HG02981 (cell line): Measurements from ENCODE around the gene PRKD1.
"Not testable (repeated sequence)": the region's sequence is repeated elsewhere in the genome, so short reads cannot be mapped to it uniquely, and the experiment has no call there.

Source experiments
- ATAC-seq: cut with Tn5 transposase; IDR thresholded peaks from one replicate; pipeline ENCODE4 v1.9.1; 2021; ENCODE audit warnings: mild to moderate bottlenecking, moderate library complexity; ENCODE audit not compliant: unreplicated experiment

The PRKD1 gene

DNA sequence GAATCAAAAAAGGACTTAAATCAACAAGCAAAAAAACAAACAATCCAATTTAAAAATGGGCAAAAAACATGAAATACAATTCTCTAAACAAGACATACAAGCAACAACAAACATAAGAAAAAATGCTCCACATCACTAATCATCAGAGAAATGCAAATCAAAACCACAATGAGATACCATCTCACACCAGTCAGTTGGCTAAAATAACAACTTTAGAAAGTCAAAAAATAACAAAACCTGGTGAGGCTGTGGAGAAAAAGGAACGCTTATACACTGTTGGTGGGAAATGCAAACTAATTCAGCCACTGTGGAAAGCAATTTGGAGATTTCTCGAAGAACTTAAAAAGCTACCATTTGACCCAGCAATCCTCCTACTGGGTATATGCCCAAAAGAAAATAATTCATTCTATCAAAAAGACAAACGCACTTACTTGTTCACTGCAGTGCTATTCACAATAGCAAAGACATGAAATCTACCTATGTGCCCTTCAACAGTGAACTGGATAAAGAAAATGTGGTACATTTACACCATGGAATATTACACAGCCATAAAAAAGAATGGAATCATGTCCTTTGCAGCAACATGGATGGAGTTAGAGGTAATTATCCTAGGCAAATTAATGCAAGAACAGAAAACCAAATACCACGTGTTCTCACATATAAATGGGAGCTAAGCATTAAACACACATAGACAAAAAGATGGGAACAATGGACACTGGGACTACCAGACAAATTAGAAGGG is 26.9 kb downstream of the PRKD1 start:
- ATAC-seq = no peak

DNA sequence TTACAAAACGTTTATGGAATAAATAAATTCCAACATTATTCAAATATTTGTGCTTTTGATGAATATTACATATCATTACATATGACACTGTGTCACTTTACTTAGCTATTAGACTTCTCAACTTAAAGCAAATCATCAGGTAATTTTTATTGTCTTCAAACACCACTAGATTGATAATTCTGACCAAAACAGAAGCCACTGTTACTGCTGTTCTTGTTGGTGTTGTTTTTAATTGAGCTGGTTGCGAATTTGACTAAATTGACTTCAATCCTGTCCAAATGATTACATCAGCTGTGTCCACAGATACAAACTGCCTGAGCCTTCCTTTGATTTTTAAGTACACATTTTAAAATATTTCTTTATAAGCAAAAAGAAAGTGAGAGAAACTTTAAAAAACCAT is 29.2 kb downstream of the PRKD1 start:
- ATAC-seq = no peak

DNA sequence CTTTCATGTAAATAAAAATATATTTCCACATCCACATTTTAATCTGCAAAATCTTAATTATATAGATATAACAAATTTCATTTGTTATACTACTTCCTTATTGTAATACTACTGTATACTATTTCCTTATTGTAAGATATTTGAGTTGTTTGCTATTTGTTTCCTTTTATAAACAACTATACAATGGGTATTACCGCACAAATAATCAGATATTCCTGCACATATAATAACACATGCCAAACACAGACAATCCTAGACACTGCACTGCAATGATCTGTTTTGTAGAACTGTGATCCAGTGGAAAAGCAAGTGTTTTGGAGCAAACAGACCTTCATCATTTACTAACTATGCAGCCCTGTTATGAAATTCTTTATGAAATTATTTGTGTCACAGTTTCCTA is 30.5 kb downstream of the PRKD1 start:
- no peak for ATAC-seq

DNA sequence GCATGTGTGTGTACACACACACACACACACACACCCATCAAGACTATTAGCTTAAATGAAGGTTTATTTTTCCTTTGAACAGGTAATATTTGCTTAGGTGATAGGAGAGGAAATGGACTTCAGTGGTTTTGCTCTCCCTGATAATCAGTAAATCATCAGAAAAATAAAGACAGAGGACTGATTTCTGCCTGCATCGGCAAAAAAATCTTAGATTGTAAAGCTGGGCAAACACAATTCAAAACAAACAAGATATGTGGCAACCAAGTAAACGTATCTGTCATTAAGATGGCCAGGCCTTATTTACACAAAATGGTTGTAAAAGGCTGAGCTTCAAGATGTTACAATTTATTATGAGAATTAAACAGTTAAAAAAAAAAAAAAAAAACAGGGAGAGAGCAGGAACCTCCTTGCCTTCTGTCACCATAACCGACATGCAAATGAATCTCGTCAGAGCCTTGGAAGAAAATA is 31.3 kb downstream of the PRKD1 start:
- ATAC-seq = no peak

DNA sequence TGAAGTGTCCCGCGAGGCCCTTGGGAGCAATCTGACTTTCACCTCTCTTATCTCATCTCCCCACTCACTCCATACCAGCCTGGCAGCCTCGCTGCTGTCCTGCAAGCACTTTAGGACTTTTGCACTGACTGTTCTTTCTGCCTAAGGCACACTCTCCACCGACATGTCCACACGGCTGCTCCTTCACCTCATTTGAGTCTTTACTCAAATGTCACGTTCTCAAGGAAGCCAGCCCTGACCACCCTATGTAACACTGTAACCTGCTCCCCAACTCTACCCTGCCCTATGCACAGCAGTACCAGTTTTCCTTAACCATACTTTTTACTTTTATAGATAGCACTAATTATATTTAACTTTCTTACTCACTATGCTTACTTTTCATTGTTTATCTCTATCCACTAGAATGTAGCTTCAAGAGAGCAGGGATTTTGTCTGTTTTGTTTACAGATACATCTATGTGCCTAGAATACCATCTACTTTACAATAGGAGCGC is 32.0 kb downstream of the PRKD1 start:
- ATAC-seq = no peak

DNA sequence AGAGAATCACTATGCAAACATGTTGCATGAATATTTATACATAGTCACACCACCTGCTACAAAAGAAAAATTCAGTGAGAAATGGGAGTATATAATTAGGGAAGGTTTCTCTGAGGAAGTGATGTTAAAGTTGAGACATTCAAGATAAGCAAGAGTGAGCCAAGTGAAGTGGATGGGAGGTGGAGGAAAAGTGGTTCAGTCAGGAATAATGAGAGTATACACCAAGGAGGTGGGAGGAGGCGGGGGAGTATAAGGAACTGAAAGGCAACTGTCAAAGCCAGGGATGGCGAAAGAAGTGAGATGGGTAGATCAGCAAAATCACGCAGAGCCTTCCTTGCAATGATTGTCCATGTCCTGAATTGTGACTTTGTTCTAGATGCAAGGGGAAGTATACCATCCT is 33.7 kb downstream of the PRKD1 start:
- ATAC-seq = no peak

DNA sequence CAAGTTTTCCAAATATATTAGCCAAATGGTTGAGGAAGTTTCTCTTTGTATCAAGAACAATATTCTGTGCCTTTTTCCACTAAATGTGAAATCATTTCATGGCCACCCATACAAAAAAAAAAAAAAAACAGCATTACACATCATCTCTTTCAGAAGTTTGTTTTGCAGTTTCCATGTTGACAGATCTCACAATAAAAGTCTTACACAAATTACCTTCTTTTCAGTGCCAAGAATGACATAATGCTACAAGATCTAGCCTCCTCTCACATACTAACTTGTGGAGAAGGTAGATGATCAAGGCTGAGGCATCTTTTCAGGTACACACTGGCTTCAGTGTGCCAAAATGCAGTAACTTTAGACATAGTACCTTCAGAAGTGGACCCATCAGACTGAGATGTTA is 35.3 kb downstream of the PRKD1 start:
- ATAC-seq = no peak

DNA sequence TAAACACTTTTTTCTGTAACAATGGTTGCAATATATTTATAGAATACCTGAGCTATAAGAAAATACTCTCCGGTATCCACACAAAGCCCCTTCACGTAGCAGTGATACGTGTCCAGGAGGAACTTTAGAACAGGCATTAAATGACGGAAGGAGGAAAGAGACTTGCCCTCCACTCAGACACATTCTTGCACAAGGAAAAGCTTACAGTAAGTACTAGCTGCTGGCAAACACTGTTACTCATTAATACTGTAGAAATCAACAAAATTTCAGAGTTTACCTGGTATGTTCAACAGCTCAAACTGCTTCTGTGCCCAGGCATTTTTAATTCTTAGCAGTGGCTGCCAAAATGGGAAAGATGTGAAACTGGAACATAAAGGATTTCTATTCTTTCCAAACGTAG is 41.7 kb downstream of the PRKD1 start:
- ATAC-seq = no peak

DNA sequence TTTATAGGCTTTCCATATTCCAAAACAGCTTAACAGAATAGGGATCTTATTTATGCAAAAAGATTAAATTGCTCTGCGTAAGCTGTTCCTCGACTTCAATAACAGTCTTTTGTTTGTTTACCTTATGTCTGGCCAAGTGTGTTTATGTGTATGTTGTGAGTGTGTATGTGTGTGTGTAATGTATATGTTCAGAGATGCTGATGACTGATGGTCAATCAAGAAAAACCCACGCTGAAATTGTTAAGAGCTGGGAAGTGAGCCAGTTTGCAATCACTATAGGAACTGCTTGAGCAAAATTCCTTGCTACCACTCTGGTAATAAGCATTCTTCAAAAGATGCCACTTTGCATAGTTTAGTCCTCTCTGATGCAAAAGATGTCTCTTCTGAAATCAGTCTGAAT is 59.6 kb downstream of the PRKD1 start:
- no peak for ATAC-seq

DNA sequence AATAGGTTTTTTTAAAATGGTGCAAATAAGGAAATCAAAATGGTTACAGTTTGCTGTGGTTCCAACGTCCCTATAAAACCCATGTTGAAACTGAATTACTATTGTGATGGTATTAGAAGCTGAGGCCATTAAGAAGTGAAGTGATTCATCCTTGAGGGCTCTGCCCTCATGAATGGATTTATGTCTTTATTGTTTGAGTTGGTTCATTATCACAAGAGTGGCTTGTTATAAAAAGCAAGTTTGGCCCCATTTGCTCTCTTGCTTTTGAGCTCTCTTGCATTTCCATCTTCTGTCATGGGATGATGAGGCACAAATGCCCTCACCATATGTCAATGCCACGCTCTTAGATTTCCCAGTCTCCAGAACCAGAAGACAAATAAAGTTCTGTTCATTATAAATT is 62.3 kb downstream of the PRKD1 start:
- ATAC-seq = no peak

DNA sequence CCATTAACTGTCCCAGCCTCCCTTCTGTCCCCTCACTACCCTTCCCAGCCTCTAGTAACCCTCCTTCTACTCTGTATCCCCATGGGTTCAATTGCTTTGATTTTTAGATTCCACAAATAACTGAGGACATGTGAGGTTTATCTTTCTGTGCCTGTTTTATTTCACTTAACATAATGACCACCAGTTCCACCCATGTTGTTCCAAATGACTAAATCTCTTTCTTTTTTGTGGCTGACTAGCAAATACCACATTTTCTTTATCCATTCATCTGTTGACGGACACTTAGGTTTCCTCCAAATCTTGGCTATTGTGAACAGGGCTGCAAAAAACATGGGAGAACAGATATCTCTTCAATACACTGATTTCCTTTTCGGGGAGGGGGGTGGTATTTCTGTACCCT is 65.7 kb downstream of the PRKD1 start:
- no peak for ATAC-seq

DNA sequence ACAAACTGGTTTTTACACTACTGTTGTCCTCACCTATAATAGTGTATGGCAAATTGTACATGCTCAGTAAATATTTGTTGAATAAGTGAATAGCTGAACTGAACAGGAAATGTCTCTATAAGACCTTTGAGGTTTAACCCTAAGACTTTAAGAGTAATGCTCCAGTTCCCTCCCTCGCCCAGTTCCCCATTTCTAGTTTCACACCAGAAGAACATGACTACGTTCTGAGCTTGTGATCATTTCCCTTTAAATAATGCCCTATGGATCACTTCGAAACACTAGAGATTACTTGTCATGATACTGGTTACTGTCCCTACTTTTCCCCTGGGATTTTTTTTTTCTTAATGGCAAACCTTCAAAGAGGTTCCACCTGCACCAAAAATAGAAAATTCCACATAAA is 69.3 kb downstream of the PRKD1 start:
- ATAC-seq = peak; percentile 92

DNA sequence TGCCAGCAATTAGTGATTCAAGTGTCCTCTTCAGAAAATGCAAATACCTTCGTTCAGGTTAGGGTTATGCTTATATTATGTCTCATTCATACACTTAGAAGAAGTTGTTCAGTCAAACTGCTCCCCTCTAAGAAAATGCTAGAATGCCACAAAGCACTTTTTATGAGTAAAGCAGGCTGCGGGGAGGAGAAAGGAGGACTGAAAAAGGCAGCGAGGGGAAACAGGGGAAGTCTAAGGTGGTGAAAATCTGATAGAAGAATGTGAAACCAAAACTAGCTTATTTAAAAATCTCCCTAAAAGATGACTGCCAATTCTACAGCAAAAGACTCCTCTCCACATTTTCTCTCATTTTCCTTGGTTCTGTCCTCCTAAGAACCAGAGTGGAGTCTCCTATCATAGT is 70.1 kb downstream of the PRKD1 start:
- peak; percentile 75 for ATAC-seq

DNA sequence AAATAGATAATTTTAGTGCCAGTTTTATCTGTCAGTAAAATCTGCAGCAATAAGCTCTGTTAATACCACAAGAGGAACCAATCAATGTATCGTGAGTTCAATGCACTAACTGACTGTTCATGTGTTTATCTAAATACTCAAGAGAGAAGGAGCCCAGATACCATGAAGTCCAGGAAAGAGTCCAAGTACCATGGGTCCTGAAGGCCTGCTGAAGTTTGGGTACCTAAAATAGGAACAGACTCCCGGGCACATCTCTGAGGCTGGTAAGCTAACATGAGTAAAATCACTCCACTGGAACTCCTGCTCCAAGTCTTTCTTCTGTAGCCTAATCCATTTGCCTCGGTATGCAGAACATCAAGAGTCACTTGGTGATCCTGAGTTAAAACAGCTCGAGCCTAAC is 71.1 kb downstream of the PRKD1 start:
- no peak for ATAC-seq

DNA sequence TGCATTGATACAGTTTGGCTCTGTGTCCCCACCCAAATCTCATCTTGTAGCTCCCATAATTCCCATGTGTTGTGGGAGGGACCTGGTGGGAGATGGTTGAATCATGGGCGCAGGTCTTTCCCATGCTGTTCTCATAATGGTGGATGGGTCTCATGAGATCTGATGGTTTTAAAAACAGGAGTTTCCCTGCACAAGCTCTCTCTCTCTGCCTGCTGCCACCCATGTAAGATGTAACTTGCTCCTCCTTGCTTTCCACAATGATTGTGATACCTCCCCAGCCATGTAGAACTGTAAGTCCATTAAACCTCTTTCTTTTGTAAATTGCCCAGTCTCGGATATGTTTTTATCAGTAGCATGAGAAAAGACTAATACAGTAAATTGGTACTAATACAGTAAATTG is 74.0 kb downstream of the PRKD1 start:
- ATAC-seq = not testable (repeated sequence)

DNA sequence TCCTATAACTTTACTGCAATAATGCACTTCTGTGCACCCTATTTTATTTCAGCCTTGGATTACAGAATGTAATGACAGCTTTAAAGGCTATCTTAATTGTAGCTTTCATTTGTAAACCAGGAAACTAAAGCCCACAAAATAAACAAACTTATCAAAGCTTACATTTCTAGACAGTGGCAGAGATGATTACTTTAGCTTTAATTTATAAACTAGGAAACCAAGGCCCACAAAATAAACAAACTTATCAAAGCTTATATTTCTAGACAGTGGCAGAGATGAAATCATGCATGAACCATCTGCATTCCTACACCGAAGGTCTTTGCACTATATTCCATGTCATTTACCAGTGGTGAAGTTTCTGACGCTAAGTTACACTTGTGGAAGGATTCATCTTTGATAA is 74.4 kb downstream of the PRKD1 start:
- ATAC-seq = no peak

DNA sequence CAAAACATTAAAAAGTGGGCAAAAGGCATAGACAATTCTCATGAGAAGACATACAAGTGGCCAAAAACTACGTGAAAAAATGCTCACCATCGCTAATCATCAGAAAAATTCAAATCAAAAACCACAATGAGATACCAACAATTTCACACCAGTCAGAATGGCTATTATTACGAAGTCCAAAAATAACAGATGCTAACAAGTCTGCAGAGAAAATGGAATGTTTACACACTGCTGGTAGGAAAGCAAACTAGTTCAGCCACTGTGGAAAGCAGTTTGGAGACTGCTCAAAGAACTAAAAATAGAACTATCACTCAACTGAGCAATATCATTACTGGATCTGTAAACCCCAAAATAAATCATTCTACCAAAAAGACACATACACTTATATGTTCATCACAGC is 76.2 kb downstream of the PRKD1 start:
- no peak for ATAC-seq

DNA sequence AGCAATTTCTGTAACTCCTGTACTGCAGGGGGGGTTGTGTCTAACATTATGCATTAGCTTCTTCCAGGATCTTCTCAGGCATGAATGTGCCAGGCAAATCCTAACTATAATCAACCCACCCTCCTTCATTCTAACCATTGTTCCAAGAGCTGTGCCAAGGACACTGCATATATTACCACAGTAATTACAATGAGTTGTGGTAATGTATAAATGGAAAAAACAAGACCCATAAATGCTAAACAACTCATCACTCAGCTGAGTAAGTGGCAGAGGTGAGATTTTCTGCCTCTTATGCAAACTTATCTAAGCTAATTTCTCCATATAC is 80.6 kb downstream of the PRKD1 start:
- peak; percentile 10 for ATAC-seq

DNA sequence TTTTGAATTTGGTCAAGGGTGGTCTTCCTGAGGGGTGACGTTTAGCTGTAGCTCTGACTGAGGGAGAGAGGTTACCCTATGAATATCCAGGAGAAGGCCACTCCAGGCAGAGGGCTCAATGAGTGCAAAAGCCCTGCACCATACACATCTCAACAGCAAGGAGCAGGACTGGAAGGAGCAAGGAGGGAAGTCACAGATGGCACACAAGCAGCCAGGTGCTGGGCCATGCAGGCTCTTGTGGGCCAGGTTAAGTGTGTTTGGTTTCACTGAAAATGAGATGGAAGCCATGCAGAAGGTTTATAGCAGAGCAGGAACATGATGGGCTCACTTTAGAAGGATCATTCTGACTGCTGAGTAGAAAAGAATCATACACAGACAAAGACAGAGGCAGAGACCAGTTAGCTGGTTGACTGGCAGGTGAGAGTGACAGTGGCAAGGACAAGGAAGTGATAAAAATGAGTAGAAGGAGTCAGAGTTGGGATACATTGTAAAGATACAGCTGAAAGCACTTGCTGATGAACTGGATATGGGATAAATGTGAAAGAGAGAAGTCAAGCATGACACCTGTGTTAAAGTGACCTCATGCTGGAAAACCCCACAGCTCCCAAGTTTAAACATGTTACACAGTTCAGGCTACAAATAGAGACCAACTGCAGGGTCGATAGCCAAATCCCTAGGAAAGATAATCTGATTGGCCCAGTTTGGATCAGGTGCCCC is 81.2 kb downstream of the PRKD1 start:
- peak; percentile 68 for ATAC-seq

DNA sequence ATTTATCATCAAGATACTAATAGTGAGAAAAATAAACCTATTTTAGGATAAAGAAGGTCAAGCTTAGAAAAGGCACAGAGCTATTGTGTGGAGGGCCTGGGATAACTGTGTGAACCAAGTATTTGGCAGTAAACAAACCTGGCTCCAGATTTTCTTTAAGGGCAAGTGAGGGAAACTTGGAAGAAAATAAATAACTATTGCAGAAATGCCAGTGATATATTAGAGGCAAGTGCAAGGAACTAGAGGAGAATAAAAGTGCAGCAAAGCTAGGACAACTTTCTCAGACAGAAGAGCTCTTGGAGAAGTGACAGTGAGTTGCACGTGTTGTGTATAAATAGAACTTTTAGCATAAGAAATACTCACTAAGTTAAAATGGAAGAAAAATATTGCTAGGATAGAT is 83.7 kb downstream of the PRKD1 start:
- no peak for ATAC-seq

DNA sequence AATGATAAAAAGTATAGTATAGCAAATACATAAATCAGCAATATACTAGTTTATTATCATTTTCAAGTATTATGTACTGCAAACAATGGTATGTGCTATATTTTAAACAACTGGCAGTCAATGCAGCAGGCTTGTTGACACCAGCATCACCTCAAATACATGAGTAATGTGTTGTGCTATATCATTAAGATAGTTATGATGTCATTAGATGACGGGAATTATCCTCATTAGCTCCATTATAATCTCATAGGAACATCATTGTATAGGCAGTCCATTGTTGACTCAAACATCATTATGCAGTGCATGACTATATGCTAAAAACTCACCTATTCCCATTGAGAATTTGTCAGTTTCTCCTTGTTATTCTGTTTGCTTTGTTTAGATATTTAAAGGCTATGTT is 85.4 kb downstream of the PRKD1 start:
- no peak for ATAC-seq

DNA sequence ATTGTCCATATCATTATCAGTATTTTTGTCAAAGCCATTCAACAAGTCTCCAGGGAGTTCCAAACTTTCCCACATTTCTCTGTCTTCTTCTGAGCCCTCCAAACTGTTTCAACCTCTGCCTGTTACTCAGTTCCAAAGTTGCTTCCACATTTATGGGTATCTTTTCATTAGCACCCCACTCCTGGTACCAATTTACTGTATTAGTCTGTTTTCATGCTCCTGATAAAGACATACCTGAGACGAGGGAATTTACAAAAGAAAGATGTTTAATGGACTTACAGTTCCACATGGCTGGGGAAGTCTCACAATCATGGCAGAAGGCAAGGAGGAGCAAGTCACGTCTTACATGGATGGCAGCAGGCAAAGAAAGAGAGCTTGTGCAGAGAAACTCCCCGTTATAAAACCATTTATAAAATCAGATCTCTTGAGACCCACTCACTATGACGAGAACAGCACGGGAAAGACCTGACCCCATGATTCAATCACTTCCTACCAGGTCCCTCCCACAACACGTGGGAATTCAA is 87.2 kb downstream of the PRKD1 start:
- not testable (repeated sequence) for ATAC-seq
